Measurements from ENCODE around the gene MRPL39.

MRPL39 gene

GRCh38 chr21:25584833-25585676 lies 22.2 kb downstream of the MRPL39 start:
- DNase-seq (ENCODE audit: low read depth), result no peak
- H3K4me3 ChIP-seq (ENCODE audit: control insufficient read depth, low read depth, low read length), result no peak overlapping the region
- TF ChIP-seq CTCF (conservative IDR thresholded peaks at IDR 0.05; ENCODE audit: control insufficient read depth, insufficient read depth, low read depth, low read length), result no peak

GRCh38 chr21:25583370-25584130 lies 23.7 kb downstream of the MRPL39 start:
- no peak for TF ChIP-seq CTCF (conservative IDR thresholded peaks at IDR 0.05; ENCODE audit: control insufficient read depth, insufficient read depth, low read depth, low read length)
- DNase-seq (ENCODE audit: low read depth), result no peak
- no peak overlapping the region for H3K4me3 ChIP-seq (ENCODE audit: control insufficient read depth, low read depth, low read length)

- no peak for TF ChIP-seq CTCF (conservative IDR thresholded peaks at IDR 0.05; ENCODE audit: control insufficient read depth, insufficient read depth, low read depth, low read length)
- no peak overlapping the region for H3K4me3 ChIP-seq (ENCODE audit: control insufficient read depth, low read depth, low read length)
- DNase-seq (ENCODE audit: low read depth), result no peak
Measured at GRCh38 chr21:25582888-25583287, 24.4 kb downstream of the MRPL39 start.

GRCh38 chr21:25582164-25582790 lies 25.0 kb downstream of the MRPL39 start:
- no peak for TF ChIP-seq CTCF (conservative IDR thresholded peaks at IDR 0.05; ENCODE audit: control insufficient read depth, insufficient read depth, low read depth, low read length)
- no peak for DNase-seq (ENCODE audit: low read depth)
- H3K4me3 ChIP-seq (ENCODE audit: control insufficient read depth, low read depth, low read length), result no peak overlapping the region

- no peak for TF ChIP-seq CTCF (conservative IDR thresholded peaks at IDR 0.05; ENCODE audit: control insufficient read depth, insufficient read depth, low read depth, low read length)
- H3K4me3 ChIP-seq (ENCODE audit: control insufficient read depth, low read depth, low read length), result no peak overlapping the region
- DNase-seq (ENCODE audit: low read depth), result no peak
Measured at GRCh38 chr21:25581582-25581981, 25.7 kb downstream of the MRPL39 start.

- H3K4me3 ChIP-seq (ENCODE audit: control insufficient read depth, low read depth, low read length), result no peak overlapping the region
- no peak for TF ChIP-seq CTCF (conservative IDR thresholded peaks at IDR 0.05; ENCODE audit: control insufficient read depth, insufficient read depth, low read depth, low read length)
- DNase-seq (ENCODE audit: low read depth), result no peak
Measured at GRCh38 chr21:25580912-25581260, 26.4 kb downstream of the MRPL39 start.
